ENCODE measurements around the gene C16orf78. TPM values are rescaled to one million over a fixed set of nuclear protein-coding genes. Genes with fewer than 3 reads are reported as not detected.

The C16orf78 gene
- total RNA-seq, 2 experiments from 2014 or later, result not detected

- H3K4me3 Mint-ChIP-seq, result no peak overlapping the region
- no peaks in the 10 kb centered on the region for H3K9me3 Mint-ChIP-seq
- H3K4me1 Mint-ChIP-seq (ENCODE audit: low read depth), result no peaks in the 10 kb centered on the region
- no peaks in the 10 kb centered on the region for H3K27me3 ChIP-seq (ENCODE audit: control insufficient read depth in 1 of 2, insufficient read depth in 2 of 2, low read length in 2 of 2)
- ChIA-PET CTCF (no interaction called here), POLR2A (no interaction called here)
- no peaks in the 10 kb centered on the region for H3K4me1 ChIP-seq (ENCODE audit: insufficient read depth, low read length)
- DNase-seq (no peak), ATAC-seq (ENCODE audit: poor library complexity) (no peak)
- H3K36me3 Mint-ChIP-seq (ENCODE audit: low read depth), result no peaks in the 10 kb centered on the region
- H3K9me3 ChIP-seq (ENCODE audit: control insufficient read depth in 1 of 2, insufficient read depth in 1 of 2, low read length in 2 of 2), result no peaks in the 10 kb centered on the region
- TF ChIP-seq, protein P1, sequence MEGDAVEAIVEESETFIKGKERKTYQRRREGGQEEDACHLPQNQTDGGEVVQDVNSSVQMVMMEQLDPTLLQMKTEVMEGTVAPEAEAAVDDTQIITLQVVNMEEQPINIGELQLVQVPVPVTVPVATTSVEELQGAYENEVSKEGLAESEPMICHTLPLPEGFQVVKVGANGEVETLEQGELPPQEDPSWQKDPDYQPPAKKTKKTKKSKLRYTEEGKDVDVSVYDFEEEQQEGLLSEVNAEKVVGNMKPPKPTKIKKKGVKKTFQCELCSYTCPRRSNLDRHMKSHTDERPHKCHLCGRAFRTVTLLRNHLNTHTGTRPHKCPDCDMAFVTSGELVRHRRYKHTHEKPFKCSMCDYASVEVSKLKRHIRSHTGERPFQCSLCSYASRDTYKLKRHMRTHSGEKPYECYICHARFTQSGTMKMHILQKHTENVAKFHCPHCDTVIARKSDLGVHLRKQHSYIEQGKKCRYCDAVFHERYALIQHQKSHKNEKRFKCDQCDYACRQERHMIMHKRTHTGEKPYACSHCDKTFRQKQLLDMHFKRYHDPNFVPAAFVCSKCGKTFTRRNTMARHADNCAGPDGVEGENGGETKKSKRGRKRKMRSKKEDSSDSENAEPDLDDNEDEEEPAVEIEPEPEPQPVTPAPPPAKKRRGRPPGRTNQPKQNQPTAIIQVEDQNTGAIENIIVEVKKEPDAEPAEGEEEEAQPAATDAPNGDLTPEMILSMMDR (IDR thresholded peaks at IDR 0.05), result no peak
- H3K4me3 ChIP-seq (ENCODE audit: low read length), result no peak overlapping the region
- no peaks in the 10 kb centered on the region for H3K36me3 ChIP-seq (ENCODE audit: insufficient read depth, low read length)
- H3K27me3 Mint-ChIP-seq, result peaks cover 3% of the 10 kb centered on the region
- no peak overlapping the region for H3K27ac Mint-ChIP-seq
- intact Hi-C loops (cut with DNase I, micrococcal nuclease), result no loop called here
- no peak overlapping the region for H3K27ac ChIP-seq (ENCODE audit: low read depth in 1 of 2, low read length in 2 of 2)
These were observed 3.7 kb upstream of the C16orf78 start for GRCh38 chr16:49369651-49370611.

- no peaks in the 10 kb centered on the region for H3K36me3 Mint-ChIP-seq (ENCODE audit: low read depth)
- intact Hi-C loops (cut with DNase I, micrococcal nuclease), result no loop called here
- CTCF ChIA-PET, result no interaction called here
- H3K4me3 Mint-ChIP-seq, result no peak overlapping the region
- POLR2A ChIA-PET, result no interaction called here
- Histone ChIP-seq H3K27ac (ENCODE audit: low read depth in 1 of 2, low read length in 2 of 2) (no peak overlapping the region), H3K9me3 (ENCODE audit: control insufficient read depth in 1 of 2, insufficient read depth in 1 of 2, low read length in 2 of 2) (peaks cover 0 to 12% of the 10 kb centered on the region in 2 experiments), H3K4me3 (ENCODE audit: low read length) (no peak overlapping the region), H3K4me1 (ENCODE audit: insufficient read depth, low read length) (no peaks in the 10 kb centered on the region), H3K27me3 (ENCODE audit: control insufficient read depth in 1 of 2, insufficient read depth in 2 of 2, low read length in 2 of 2) (peaks cover 0 to 8% of the 10 kb centered on the region in 2 experiments), H3K36me3 (ENCODE audit: insufficient read depth, low read length) (no peaks in the 10 kb centered on the region)
- no peak for DNase-seq
- peaks cover 22% of the 10 kb centered on the region for H3K27me3 Mint-ChIP-seq
- H3K9me3 Mint-ChIP-seq, result no peaks in the 10 kb centered on the region
- ATAC-seq (ENCODE audit: poor library complexity), result no peak
- H3K4me1 Mint-ChIP-seq (ENCODE audit: low read depth), result no peaks in the 10 kb centered on the region
- TF ChIP-seq, protein P1 (IDR thresholded peaks at IDR 0.05), result no peak
- H3K27ac Mint-ChIP-seq, result no peak overlapping the region
These were observed 2.6 kb downstream of the C16orf78 start for GRCh38 chr16:49376206-49376605.

- ATAC-seq (ENCODE audit: poor library complexity) (no peak), DNase-seq (no peak)
- intact Hi-C loops (cut with DNase I, micrococcal nuclease), result no loop called here
- no peaks in the 10 kb centered on the region for H3K36me3 ChIP-seq (ENCODE audit: insufficient read depth, low read length)
- Mint-ChIP-seq H3K36me3 (ENCODE audit: low read depth) (no peaks in the 10 kb centered on the region), H3K27ac (no peak overlapping the region), H3K4me1 (ENCODE audit: low read depth) (no peaks in the 10 kb centered on the region), H3K27me3 (peaks cover 22% of the 10 kb centered on the region), H3K9me3 (no peaks in the 10 kb centered on the region), H3K4me3 (no peak overlapping the region)
- ChIA-PET CTCF (no interaction called here), POLR2A (no interaction called here)
- peaks cover 0 to 12% of the 10 kb centered on the region in 2 experiments for H3K9me3 ChIP-seq (ENCODE audit: control insufficient read depth in 1 of 2, insufficient read depth in 1 of 2, low read length in 2 of 2)
- H3K27ac ChIP-seq (ENCODE audit: low read depth in 1 of 2, low read length in 2 of 2), result no peak overlapping the region
- no peak overlapping the region for H3K4me3 ChIP-seq (ENCODE audit: low read length)
- TF ChIP-seq, protein P1 (IDR thresholded peaks at IDR 0.05), result no peak
- H3K4me1 ChIP-seq (ENCODE audit: insufficient read depth, low read length), result no peaks in the 10 kb centered on the region
- peaks cover 0 to 8% of the 10 kb centered on the region in 2 experiments for H3K27me3 ChIP-seq (ENCODE audit: control insufficient read depth in 1 of 2, insufficient read depth in 2 of 2, low read length in 2 of 2)
These were observed 3.7 kb downstream of the C16orf78 start for GRCh38 chr16:49377196-49377755.
